ENCODE measurements around the gene TRIM64.
"Not testable (repeated sequence)": the region's sequence is repeated elsewhere in the genome, so short reads cannot be mapped to it uniquely, and the experiment has no call there.

TRIM64 gene, protein sequence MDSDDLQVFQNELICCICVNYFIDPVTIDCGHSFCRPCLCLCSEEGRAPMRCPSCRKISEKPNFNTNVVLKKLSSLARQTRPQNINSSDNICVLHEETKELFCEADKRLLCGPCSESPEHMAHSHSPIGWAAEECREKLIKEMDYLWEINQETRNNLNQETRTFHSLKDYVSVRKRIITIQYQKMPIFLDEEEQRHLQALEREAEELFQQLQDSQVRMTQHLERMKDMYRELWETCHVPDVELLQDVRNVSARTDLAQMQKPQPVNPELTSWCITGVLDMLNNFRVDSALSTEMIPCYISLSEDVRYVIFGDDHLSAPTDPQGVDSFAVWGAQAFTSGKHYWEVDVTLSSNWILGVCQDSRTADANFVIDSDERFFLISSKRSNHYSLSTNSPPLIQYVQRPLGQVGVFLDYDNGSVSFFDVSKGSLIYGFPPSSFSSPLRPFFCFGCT

DNA sequence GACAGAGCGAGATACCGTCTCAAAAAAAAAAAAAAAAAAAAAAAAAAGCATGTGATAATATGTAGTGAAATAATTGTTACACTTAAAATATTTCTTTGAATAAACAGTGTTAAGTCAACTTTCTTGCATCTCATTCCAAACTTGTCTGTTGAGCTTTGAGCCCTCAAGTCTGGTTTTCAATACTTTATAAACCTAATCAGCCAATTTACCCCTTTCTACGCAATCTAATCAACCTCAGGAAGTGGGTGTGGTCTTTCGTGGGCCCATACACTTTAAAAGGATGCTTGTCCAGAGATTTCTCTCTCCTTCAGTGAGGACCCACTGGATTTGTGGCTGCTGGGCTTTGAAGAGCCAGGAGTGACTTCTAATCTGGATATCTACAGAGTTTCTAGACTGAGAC lies at the start of gene TRIM64:
Gene TRIM64 (plus strand): TSS at position 301 of the 400 bp plus-strand sequence. CDS start 2,467 bp downstream, outside the sequence.
- not testable (repeated sequence) for DNase-seq (ENCODE audit: low read depth)

DNA sequence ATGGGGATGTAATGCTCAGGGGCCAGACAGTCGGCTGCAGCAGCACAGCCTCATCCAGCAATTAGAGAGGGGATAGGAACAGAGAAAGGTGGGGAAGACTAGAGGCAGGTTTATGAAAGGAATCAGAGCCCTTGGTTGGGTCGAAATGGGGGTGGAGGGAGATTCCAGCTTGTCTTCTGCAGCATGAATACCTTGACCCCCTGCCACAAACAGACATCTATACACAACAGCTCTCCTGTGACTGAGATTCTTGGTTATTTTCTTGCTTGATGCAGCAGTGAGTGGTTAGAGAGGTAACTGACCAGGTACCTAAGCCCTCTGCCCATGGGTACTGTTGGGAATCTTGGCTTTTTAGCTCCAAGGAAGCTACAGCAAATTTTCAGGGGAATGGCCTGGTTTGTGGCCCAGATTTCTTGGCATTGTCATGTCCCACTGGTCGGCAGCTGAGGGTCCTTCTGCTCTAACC lies 43.6 kb upstream of the TRIM64 start, which contains the start of gene TRIM49D1:
Gene TRIM49D1 (minus strand): TSS at position 51 of the 466 bp plus-strand sequence. CDS start 4,535 bp downstream, outside the sequence.
- DNase-seq (ENCODE audit: low read depth): no peak

DNA sequence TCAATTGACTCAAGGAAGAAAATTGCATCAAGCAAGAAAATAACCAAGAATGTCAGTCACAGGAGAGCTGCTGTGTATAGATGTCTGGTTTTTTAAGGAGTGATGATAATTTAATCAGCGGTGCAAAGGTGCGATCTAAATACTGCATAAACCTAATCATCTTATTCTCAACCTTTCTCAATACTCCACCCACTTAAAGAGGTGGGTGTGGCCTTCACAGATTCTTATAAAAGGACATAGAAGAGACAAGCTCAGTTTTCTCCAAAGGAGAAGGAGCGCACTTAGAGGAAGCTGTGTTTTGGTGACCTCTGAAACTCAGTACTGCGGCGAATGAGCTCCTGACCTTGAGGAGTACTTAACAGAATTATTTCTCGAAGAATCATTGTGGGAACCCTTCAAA lies 42.1 kb upstream of the TRIM64 start, which contains the start of gene TRIM49D2:
Gene TRIM49D2 (plus strand): TSS at position 301 of the 400 bp plus-strand sequence. CDS start 2,698 bp downstream, outside the sequence.
- DNase-seq (ENCODE audit: low read depth): not testable (repeated sequence)

DNA sequence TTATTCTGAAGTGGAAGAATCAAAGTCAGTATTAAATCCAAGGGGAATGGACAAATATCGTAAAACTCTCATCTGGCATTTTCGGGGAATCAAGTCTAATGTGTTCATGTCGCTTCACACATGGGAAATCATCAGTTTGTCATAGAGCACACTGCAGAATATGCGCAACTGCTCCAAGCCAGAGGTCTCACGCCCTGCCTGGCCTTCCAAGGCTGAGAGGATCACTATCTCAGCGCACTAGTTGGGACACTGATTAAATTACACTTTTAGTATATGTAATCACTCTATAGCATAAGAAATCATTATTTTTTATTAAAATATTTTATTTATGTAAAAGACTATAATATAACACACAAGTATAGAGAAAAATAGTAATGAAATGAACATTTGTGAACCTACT lies 5.0 kb upstream of the TRIM64 start:
- not testable (repeated sequence) for DNase-seq (ENCODE audit: low read depth)
